Measurements from ENCODE around the gene AQP3.
"Not testable (repeated sequence)": the region's sequence is repeated elsewhere in the genome, so short reads cannot be mapped to it uniquely, and the experiment has no call there.

The AQP3 gene

GRCh38 chr9:33465596-33466564 is 18.5 kb upstream of the AQP3 start:
- no peak for FAIRE-seq

GRCh38 chr9:33465096-33465495 is 17.7 kb upstream of the AQP3 start:
- FAIRE-seq: no peak
- DNase-seq (ENCODE audit: insufficient read length, low spot score): no peak

More at GRCh38 chr9:33465596-33466564, 18.5 kb upstream of the AQP3 start:
- no peak for DNase-seq (ENCODE audit: insufficient read length, low spot score)

- DNase-seq (ENCODE audit: insufficient read length, low spot score) (no peak), FAIRE-seq (no peak)
Observed at GRCh38 chr9:33464045-33464636, 16.7 kb upstream of the AQP3 start.

GRCh38 chr9:33463151-33463550 is 15.8 kb upstream of the AQP3 start:
- no peak for FAIRE-seq
- no peak for DNase-seq (ENCODE audit: insufficient read length, low spot score)

- FAIRE-seq (no peak), DNase-seq (ENCODE audit: insufficient read length, low spot score) (no peak)
Observed at GRCh38 chr9:33461492-33461891, 14.1 kb upstream of the AQP3 start.

GRCh38 chr9:33460854-33461253 is 13.5 kb upstream of the AQP3 start:
- DNase-seq (ENCODE audit: insufficient read length, low spot score) (no peak), FAIRE-seq (no peak)

GRCh38 chr9:33459115-33459514 is 11.7 kb upstream of the AQP3 start:
- FAIRE-seq: no peak

GRCh38 chr9:33458444-33458843 is 11.1 kb upstream of the AQP3 start:
- DNase-seq (ENCODE audit: insufficient read length, low spot score) (peak; percentile 30), FAIRE-seq (no peak)

More at GRCh38 chr9:33459115-33459514, 11.7 kb upstream of the AQP3 start:
- no peak for DNase-seq (ENCODE audit: insufficient read length, low spot score)

- FAIRE-seq: no peak
- no peak for DNase-seq (ENCODE audit: insufficient read length, low spot score)
Observed at GRCh38 chr9:33455945-33456344, 8.6 kb upstream of the AQP3 start.

- not testable (repeated sequence) for FAIRE-seq; DNase-seq (ENCODE audit: insufficient read length, low spot score)
Observed at GRCh38 chr9:33455456-33455855, 8.1 kb upstream of the AQP3 start.

GRCh38 chr9:33454661-33455026 is 7.3 kb upstream of the AQP3 start:
- FAIRE-seq; DNase-seq (ENCODE audit: insufficient read length, low spot score): not testable (repeated sequence)

GRCh38 chr9:33453999-33454660 is 6.7 kb upstream of the AQP3 start:
- DNase-seq (ENCODE audit: insufficient read length, low spot score): no peak
- no peak for FAIRE-seq

- DNase-seq (ENCODE audit: insufficient read length, low spot score): no peak
- FAIRE-seq: no peak
Observed at GRCh38 chr9:33453286-33453860, 6.0 kb upstream of the AQP3 start.

- FAIRE-seq (no peak), DNase-seq (ENCODE audit: insufficient read length, low spot score) (peak; percentile 77)
Observed at GRCh38 chr9:33452828-33453271, 5.5 kb upstream of the AQP3 start.

GRCh38 chr9:33450621-33451146 is 3.3 kb upstream of the AQP3 start:
- FAIRE-seq: no peak
- no peak for DNase-seq (ENCODE audit: insufficient read length, low spot score)

GRCh38 chr9:33449715-33450114 is 2.3 kb upstream of the AQP3 start:
- DNase-seq (ENCODE audit: insufficient read length, low spot score) (no peak), FAIRE-seq (no peak)

- FAIRE-seq: no peak
- DNase-seq (ENCODE audit: insufficient read length, low spot score): no peak
Observed at GRCh38 chr9:33447799-33448553, 583 bp upstream of the AQP3 start.

GRCh38 chr9:33446240-33446945 is 1.0 kb downstream of the AQP3 start:
- no peak for DNase-seq (ENCODE audit: insufficient read length, low spot score)
- no peak for FAIRE-seq

All from HTR-8/SVneo (cell line).